ENCODE results near the gene ATP1A3.

DNA sequence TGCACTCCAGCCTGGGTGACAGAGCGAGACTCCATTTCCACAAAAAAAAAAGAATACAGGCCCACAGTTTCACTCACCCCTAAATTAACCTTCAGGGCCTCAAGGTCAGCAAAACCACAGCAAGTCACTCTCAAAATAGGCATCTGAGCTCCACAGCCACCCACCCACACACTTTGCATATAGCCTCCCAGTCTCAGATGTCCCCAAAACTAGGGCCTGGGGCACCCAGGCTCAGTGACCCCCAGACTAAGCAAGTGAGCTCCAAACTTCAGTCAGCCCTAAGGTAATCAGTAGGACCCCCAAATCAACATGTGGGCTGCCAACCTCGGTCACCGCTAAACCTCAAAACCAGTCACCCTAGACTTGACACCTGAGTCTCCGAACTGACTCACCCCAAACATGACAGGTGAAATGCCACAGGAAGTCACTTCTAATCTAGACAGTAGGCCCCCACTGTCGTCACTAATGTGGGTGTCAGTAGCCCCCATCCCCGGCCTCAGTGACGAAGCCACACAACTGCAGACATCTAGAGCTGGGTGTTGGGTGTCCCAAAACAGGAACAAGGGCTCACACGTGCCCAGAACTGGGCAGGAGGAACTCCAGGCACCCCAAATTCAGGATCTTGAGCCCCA is 48.8 kb downstream of the ATP1A3 start:
- TF ChIP-seq SUZ12 (IDR thresholded peaks at IDR 0.05; ENCODE audit: extremely low read depth, insufficient read depth, insufficient read length) (no peak), YY1 (IDR thresholded peaks at IDR 0.05; ENCODE audit: insufficient read depth, insufficient read length) (no peak)
